ENCODE measurements around the gene TP53I11.

Gene TP53I11

DNA sequence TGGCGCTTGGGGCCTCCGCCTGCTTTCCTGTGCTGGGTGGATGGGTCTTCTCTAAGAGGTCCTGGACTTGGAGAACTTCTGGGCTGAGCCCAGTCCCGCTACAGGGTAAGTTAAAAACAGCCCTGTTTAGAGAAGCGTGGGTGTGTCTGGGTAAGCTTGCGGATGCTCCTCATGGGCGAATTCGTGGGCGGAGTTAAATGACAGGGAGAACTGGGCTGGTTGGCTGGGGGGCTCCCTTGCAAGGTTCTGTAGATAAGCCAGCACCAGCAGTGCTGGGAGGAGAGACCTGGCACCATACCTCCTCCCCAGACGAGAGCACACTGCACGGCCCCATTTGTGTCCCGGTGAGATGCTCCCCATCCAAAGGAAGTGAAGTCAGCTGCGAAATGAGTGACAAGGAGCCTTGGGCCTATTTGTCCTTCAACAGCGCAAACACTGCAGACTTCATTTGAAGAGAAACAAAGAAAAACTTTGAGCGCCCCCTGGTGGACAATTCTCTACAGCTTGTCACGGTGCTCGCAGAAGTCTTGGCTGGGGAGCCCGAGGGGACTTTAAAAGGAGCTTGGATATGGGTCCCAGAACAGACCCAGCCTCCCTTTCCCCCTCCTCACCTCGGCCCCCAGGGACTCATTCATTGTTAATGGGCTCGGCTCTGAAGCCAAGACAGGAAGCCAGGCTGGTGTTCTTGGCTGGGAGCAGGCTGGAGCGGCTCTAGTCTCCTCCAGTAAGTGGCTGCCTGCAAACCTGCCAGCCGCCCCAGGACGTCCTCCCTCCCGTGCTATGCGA, 39.5 kb downstream of the TP53I11 start:
- DNase-seq, result peak; percentile 84

GRCh38 chr11:44910591-44910990, 40.1 kb downstream of the TP53I11 start:
- DNase-seq, result no peak

DNA sequence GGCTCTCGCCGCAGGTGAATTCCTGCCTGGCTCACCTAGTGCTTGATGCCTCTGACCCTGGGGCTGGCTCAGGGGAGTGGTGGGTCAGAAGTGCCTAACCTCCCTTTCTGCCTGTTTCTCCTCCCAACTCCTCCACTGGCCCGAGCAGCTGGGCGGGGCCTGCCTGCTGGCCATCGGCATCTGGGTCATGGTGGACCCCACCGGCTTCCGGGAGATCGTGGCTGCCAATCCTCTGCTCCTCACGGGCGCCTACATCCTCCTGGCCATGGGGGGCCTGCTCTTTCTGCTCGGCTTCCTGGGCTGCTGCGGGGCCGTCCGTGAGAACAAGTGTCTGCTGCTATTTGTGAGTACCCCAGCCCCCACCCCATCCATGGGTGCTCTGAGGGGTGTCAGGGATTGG, 41.1 kb downstream of the TP53I11 start:
- DNase-seq, result no peak

GRCh38 chr11:44906649-44907048, 44.0 kb downstream of the TP53I11 start:
- no peak for DNase-seq

DNA sequence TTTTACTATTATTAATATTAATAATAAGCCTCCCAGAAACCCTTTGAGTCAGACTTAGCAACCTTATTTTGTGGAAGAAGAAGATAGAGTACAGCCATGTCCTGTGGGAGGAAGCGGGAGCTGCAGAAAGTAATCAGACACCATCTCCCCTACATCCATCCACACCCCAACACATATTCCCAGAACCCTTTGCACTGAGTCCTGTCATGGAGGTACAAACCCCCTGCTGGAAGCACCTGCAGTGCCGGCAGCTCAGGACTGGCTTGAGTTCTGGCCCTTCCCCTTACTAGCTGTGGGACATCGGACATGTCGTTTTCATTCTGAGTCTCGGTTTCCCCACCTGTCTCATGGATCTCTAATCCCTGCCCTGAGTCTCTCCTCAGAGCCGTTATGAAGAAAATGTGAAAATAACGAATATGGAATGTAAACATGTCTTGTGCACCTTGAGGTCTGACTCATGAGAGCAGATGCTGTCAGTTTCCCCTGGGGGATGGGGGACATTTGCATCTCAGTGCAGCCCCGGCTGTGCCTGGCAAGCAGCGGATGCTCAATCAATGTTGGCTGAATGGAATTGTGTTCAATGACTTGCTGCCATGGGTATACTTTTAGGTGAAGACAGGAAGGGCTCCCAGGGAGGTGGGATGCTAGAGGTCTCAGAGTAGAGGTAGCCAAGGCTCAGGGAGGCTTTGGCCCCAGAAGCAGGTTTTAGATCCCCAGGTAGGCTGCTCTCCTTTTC, 45.4 kb downstream of the TP53I11 start:
- no peak for DNase-seq

DNA sequence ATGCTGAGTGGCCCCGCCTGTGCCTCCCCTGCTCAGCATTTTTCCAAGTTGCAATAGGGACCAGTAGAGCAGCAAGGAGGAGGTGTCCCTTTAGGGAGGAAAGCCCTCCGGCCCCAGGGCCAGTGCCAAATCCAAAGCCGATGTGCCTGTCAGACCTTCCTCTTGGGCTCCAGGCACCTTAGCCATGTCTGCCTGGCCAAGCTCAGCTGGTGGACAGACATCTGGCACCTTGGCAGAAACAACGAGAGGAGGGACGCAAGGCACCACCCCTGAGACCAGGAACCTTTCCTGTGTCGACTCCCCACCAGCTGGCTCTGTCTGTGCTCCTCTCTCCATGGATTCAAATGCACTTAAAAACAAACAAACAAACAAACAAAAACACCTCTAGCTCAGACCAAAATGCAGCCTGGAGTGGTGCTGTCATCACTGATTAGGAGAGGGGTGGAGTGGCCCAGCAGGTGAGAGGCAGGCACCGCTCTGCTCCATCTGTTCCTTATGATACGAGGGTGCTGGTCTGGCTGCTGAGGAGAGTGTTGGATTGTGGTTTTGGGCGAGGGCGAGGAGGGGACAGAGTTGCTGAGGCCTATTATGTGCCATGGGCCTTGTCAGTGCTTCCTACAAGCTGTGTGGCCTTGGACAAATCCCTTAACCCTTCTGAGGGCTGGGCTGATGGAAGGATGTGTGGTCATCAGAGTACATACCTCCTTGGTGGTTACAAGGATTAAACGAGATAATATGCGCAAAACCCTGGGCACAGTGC, 46.2 kb downstream of the TP53I11 start:
- DNase-seq, result no peak

DNA sequence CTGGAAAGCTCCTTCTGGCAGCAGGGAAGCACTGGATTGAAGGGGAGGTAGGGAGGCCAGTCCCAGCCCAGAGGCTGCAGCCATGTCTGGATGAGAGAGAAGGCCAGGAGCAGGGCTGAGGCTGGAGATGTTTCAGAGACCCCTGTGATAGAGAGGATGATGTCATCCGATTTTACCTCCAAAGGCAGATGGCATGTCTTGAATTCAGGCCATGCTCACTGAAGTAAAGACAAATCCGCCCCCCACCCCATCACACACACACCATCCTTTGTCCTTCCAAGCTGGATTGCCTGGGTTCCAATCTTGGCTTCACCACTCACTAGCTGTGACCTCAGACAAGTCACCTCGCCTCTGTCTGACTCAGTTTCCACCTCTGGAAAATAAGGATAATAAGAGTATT, 47.2 kb downstream of the TP53I11 start:
- DNase-seq, result no peak

- no peak for DNase-seq
Measured at GRCh38 chr11:44903035-44903434, 47.6 kb downstream of the TP53I11 start.

GRCh38 chr11:44901786-44902185, 48.9 kb downstream of the TP53I11 start:
- no peak for DNase-seq

GRCh38 chr11:44901120-44901633, 49.5 kb downstream of the TP53I11 start:
- no peak for DNase-seq

GRCh38 chr11:44899959-44900358, 50.7 kb downstream of the TP53I11 start:
- DNase-seq, result no peak

DNA sequence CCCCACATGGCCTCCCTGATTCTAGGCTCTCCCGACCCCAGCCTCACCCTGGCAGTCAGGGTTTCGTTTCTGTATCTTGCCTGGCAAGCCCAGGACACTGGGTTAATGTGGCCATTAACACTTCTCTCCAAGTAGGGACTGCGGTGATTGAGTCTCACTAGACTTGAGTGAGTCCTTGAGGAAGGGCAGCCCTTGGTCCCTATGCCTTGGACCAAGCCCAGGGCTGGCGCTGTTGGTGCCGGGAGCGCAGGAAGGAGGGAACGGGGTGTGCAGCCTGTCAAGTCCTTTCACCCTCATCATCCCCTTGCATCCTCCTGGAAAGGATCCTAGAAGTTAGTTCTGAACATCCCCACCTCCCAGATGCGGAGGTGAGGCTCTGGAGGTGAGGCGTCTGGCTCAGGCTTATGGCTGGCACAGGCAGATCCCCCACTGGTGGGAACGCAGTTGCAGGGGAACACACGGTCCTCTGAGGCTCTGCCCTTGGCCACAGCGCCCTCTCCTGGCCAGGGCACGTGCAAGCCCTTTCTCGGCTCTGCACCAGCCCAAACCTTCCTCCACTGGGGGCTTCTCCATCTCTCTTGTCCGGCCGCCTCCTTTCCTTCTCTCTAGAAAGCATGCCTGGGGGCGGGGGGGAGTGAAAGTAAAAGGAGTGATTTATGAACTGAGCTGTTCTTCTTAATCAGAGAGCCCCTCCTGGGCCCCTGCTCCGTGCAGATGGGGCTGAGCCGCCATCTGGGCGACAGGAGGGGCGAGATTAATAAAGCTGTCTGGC, 56.7 kb downstream of the TP53I11 start:
- DNase-seq, result peak; percentile 72

GRCh38 chr11:44893308-44893822, 57.3 kb downstream of the TP53I11 start:
- no peak for DNase-seq

DNA sequence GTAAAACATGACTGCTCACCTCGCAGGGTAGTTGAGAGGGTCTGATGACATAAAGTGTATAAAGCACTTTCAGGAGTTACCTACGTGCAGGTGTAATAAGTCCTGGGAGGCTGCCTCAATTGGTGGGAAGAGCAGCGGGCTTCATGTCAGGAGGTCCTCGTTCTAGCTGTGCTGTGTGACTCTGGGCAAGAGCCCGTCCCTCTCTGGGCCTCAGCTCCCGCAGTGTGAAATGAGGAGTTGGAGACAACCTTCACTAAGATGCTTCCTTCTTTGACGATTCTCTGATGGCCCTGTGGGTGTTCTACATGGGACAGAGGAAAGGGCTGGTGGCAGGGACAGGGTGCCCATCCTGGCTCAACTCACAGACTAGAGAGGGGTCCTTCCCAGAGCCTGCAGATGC, 57.8 kb downstream of the TP53I11 start:
- DNase-seq, result no peak

DNA sequence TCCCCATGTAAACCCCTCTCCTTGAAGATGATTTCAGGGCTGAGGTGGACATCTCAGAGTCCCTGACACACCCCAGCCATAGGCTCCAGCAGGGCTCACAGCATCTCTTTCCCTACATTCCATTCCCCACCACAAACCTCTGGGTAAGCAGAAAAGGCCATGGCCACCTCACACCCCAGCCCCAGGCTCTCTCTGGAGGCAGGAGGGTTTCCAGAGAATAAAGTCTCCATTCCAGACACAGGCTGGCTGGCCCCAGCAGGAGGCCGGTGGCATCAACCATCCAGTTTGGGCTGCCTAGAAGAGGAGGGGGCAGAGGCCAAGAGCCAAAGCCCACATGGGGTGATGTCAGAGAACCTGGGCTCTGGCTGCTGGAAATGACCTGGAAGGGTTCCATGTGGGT, 61.4 kb downstream of the TP53I11 start:
- no peak for DNase-seq

DNA sequence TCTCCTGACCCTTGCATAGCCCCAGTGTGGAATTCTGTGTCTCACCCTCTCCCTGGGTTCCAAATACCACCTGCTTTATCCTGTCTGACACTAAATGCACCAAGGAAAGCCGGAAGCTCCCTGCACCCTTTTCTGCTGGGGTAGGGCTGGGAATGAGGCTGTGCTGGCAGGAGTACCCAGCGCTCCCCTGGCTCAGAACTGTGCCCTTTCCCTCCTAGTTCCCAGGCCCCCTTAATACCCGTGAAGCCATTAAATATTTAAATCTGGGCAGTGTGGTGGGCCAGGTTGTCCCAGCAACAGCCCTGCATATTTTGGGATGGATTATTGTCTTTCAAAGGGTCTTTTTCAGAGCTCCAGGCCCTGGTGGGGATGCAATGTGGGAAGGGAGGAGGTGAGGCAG, 63.0 kb downstream of the TP53I11 start:
- no peak for DNase-seq

GRCh38 chr11:44886790-44887140, 63.9 kb downstream of the TP53I11 start:
- DNase-seq, result no peak

DNA sequence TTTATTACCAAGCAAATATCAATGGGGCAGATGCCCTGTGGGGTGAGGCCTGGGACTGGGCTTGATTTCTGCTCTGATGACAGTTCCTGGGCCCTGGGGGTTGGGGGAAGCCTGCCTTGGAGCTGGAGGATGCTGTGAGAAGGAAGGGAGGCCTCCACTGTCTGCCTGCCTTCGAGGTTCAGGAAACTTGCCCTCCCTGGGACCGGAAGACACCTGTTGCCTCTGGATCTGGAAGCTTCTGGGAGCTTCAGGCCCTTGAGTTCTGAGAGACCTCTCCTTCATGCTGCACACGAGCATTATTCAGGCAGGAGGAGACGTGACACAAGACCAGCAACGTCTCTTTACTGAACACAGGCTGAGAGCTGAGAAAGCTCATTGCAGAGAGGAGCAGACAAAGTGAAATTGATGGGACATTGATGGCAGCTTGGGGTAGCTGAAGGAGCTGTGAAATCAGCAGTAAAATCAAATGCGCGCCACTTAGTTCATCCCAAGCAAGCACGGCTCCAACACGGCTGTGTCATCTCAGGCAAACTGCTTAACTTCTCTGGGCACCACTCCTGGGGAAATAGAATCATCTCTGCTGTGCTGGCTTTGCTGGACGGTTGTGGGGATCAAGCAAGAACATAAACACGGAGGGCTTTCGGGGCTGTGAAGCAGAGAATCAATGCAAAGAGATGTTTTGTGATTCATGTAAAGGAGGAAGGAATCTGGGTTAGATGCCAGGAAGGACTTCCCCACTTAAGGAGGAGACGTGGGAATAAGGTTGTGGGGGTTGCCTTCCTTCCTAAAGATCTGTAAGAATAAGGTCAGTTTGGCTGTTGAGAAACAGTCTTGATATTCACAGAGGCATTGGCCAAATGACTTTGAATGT, 64.5 kb downstream of the TP53I11 start:
- no peak for DNase-seq

DNA sequence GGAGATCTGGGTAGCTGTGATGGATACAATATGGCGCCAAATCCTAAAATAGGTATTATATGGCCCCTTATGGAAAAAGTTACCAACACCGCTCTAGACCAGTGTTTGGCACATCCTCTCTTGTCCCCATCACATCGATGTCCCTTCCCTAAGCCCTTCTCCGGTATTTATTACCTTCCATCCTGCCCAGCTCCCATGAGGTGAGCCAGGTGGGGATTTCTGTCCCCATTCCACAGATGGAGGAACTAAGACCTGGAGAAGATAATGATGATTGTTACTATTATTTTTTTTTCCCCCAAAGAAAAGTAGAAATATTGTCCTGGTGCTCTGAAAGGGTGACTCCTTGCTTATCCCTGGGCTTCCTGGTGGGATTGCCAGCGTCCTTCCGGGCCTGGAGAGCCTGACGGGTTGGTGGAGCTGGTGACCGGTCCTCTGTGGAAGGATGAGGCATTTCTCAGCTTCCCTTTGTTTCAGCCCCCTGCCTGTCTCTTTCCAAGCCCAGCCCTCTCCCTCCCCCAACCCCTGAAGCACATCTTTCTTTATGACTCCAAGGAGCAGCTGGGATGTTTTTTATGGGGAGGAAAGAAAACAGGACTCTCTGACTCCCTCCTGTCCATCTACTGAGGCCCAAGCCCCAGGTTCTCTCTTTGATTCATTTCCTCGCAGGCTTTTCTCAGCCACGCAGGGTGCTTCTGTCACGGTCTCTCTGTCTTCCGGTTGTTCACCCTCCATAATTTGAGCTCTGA, 65.4 kb downstream of the TP53I11 start:
- DNase-seq, result no peak

DNA sequence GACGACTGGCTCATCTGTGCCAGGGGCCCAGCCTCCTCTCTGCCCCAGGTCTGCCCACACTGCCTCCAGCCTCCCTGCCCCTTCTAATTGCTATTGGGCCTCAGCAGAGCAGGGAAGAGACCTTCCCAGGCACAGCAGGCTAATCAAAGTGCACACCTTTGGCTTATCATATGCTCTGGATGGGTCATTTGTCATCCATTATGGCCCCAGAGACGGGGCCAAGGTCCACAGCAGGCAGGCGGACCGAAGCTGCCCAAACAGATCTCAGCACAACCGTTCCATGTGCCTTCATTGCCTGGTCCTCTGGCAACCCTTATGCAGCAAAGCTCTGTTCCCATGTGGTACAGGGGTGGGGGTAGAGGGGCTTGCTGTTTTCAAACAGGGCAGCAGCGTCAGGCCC, 66.6 kb downstream of the TP53I11 start:
- DNase-seq, result no peak

GRCh38 chr11:44883277-44883676, 67.4 kb downstream of the TP53I11 start:
- DNase-seq, result no peak
